HG02885 (cell line): ENCODE data around the gene SIAH2.

Experiments
- ATAC-seq: cut with Tn5 transposase; IDR thresholded peaks from one replicate; pipeline ENCODE4 v1.9.1; 2021; ENCODE audit warnings: mild to moderate bottlenecking; ENCODE audit not compliant: unreplicated experiment, poor library complexity

SIAH2 gene

GRCh38 chr3:150778793-150779401, 15.9 kb upstream of the SIAH2 start:
- no peak for ATAC-seq

GRCh38 chr3:150775001-150775599, 12.1 kb upstream of the SIAH2 start:
- no peak for ATAC-seq

GRCh38 chr3:150773616-150774192, 10.7 kb upstream of the SIAH2 start:
- ATAC-seq, result no peak

DNA sequence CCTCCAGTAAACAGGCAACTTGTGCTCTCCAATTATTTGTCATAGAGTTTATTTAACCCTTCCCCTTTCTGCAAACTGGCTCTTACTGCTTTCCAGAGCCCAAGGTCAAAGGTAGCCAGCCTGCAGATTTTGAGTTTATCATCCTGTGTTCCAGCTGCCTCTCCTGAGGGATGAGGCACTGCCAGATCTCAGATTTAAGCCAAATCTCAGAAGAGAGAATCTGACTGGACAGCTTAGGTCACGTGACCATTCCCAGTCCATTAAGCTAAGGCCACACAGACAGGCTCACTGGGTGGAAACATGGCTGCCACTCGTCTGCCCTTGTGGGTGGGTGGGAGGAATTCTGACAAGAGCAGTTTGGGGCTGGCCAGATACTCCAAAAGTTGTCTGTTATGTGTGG, 8.6 kb upstream of the SIAH2 start:
- no peak for ATAC-seq

GRCh38 chr3:150770681-150771080, 7.7 kb upstream of the SIAH2 start:
- no peak for ATAC-seq

DNA sequence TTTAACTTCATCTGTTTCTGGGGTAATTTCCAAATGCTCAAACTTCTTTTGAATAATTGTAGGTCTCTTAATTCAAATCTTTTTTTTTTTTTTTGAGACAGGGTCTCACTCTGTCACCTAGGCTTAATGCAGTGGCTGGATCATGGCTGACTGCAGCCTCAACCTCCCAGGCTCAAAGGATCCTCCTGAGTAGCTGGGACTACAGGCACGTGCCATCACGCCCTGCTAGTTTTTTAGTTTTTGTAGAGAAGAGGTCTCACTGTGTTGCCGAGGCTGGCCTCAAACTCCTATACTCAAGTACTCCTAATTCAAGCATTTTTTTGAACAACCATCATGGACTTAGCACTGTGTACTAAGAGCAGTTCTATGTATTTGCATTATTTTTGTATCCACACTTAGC, 3.8 kb upstream of the SIAH2 start:
- ATAC-seq, result no peak

- ATAC-seq, result peak; percentile 31
Measured at GRCh38 chr3:150765949-150766720, 3.2 kb upstream of the SIAH2 start.

- ATAC-seq, result no peak
Measured at GRCh38 chr3:150764967-150765366, 2.0 kb upstream of the SIAH2 start.

DNA sequence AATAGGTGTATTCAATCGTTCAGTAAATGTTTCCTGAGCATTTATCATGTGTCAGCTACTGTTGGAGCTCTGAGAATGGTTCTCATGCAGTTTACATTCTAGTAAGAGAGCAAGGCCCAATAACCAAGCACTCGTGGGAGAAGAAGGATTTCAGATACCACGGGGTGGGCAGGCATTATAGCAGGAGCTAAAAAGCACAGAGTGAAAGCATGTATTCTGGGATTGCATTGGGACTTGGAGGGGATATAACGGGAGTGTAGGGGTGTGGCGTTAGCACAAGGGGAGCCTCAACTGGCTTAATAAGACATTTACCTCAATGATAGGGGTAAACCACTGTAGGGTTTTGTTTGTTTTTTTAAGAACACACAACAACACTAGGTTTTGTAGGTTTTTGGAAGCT, 1.6 kb upstream of the SIAH2 start:
- no peak for ATAC-seq

DNA sequence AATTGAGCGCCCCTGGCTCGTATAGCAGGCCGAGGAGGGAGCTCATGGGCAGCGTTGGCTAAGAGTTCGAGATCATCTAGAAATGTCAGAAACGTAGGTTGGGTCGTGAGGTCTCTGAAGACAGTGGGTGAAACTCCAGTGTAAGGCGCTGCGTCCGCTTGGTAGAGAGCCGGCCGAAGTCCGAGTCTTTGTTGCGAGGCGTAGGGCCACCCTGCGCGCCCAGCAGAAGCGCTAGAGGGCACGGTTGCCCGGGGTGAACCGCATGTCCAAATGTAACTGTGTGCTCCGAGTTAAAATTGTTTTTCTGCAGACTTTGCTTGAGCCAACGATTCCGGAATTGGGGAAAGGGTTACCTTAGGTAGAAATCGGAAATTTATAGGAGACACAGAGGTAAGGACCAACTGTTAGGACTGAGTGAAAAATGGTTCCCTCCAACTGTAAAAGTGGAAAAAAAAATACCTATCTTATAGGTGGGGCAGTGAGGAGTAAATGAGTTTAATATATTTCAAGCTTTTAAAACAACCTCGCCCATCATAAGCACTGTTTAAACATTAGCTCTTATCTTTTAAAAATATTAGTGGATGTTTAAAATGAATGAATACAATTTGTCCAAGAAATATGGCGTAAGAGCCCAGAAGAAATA, 993 bp upstream of the SIAH2 start:
- peak; percentile 11 for ATAC-seq

DNA sequence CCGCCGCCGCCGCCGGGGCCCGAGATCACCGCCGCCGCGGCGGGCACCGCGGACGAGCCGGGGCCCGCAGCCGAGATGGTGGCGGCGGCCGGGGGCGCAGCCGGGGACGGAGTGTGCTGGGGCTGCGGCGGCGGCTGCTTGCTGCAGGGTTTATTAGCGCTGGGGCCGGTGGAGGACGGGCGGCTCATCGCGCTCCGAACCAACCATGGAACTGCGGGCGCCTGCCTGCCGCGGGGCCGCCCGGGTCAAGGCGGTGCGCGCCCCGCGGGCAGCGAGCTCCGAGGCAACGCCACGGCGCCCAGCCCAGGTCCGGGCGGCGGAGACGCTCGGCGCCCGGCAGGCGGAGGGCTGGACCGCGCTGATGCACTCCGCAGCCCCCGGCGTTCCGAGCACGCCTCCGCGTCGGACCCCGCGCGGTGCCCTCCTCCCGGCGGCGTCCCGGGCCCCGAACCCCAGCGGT, 277 bp downstream of the SIAH2 start:
- ATAC-seq, result peak; percentile 0

GRCh38 chr3:150761831-150762661, 923 bp downstream of the SIAH2 start:
- no peak for ATAC-seq

GRCh38 chr3:150760431-150761200, 2.4 kb downstream of the SIAH2 start:
- peak; percentile 37 for ATAC-seq

- no peak for ATAC-seq
Measured at GRCh38 chr3:150759947-150760346, 3.0 kb downstream of the SIAH2 start.

- ATAC-seq, result no peak
Measured at GRCh38 chr3:150759319-150759718, 3.6 kb downstream of the SIAH2 start.

GRCh38 chr3:150757768-150758167, 5.2 kb downstream of the SIAH2 start:
- ATAC-seq, result no peak

DNA sequence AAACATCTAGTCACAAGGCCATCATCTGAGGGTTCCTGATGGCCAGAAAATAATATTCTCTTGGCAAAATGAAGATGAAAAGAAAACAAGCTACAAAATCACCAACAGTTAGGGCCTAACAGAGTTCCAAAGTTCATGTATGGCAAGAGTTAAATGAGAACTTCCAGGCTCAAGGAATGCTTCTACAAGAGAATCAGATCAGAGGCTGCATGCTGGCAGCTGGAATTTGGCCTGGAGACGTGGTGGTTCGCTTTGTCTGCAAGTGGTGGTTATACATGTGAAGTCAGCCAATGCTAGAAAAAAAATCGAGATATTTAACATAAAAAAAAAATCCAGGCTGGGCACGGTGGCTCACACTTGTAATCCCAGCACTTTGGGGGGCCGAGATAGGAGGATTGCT, 5.6 kb downstream of the SIAH2 start:
- ATAC-seq, result no peak

DNA sequence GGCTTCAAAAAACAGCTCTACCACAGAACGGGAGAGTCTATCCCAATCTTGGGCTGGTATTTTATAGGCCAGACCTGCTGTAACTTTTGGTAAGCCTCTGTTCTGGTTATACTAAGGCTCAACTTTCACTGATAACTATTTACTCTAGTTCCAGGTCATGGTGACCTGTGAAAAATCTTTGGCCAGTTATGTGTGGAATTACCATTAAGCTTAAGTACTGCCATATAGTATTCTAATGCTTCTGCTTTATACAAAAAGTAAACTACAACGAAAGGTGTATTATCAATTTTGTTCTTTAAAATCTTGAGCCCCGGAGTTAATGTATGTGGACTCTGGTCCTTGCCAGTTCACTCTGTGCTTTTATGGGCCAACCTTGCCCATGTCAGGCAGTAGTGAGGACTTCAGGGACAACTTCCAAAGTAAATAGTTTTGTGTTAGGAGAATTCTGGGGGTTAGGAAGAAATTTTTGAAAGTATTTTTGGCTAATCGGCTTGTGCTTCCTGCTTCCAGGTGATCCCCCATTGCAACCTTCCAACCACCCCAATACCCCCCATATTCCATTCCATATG, 6.4 kb downstream of the SIAH2 start:
- no peak for ATAC-seq

GRCh38 chr3:150755902-150756301, 7.1 kb downstream of the SIAH2 start:
- no peak for ATAC-seq
